Suprapubic skin (tissue), 4 donors: ENCODE measurements around the gene KDELR3. TPM values are rescaled to one million over a fixed set of nuclear protein-coding genes. Genes with fewer than 3 reads are reported as not detected.

ENCODE experiments used
- DNase-seq, 2 donors: peaks; one replicate each; pipeline ENCODE4 v3.0.0-alpha.2; 2019; ENCODE audit warnings: low spot score in 2 of 2
- H3K27ac ChIP-seq: fragments of 200-600 bp; sonication (generic); one replicate; pipeline ENCODE4 v1.5.1; 2019
- H3K27me3 ChIP-seq: fragments of 200-600 bp; sonication (generic); one replicate; pipeline ENCODE4 v1.5.1; 2019
- H3K36me3 ChIP-seq: fragments of 200-600 bp; sonication (generic); one replicate; pipeline ENCODE4 v1.5.1; 2019
- H3K4me1 ChIP-seq: fragments of 200-600 bp; sonication (generic); one replicate; pipeline ENCODE4 v1.5.1; 2019
- H3K4me3 ChIP-seq: fragments of 200-600 bp; sonication (generic); one replicate; pipeline ENCODE4 v1.5.1; 2019; ENCODE audit warnings: mild to moderate bottlenecking
- H3K9me3 ChIP-seq: fragments of 200-600 bp; sonication (generic); one replicate; pipeline ENCODE4 v1.5.1; 2019
- CTCF ChIP-seq, 2 donors: fragments of 200-600 bp in 1 of 2; fragments of 450-650 bp in 1 of 2; sonication (generic) in 1 of 2; IDR thresholded peaks; one replicate each; pipeline ENCODE4 v1.5.1; 2016 to 2019; ENCODE audit warnings: antibody characterized with exemption in 2 of 2, mild to moderate bottlenecking in 1 of 2, moderate library complexity in 1 of 2
- EP300 ChIP-seq: sonication (generic); formaldehyde crosslinking; IDR thresholded peaks from one replicate; pipeline ENCODE4 v1.6.1; 2017; ENCODE audit warnings: antibody characterized with exemption
- POLR2A ChIP-seq, 2 donors: fragments of 450-650 bp; IDR thresholded peaks; one replicate each; pipeline ENCODE4 v1.6.1; 2017; ENCODE audit warnings: antibody characterized with exemption in 2 of 2, mild to moderate bottlenecking in 2 of 2, moderate library complexity in 2 of 2
- POLR2AphosphoS5 ChIP-seq, 3 donors: sonication (generic); formaldehyde crosslinking; IDR thresholded peaks; one replicate each; pipeline ENCODE4 v1.6.1; 2017; ENCODE audit warnings: antibody characterized with exemption in 3 of 3
- WGBS: methylation state at CpG from one replicate; pipeline ENCODE4 v1.1.5; 2018; 5-methylcytosine and 5-hydroxymethylcytosine counted together
- total RNA-seq, 4 donors: library from RNA; depleted of rRNA; stranded (reverse); fragments of >200 nt; gene quantifications; one replicate each; pipeline ENCODE4 v1.1.0, GENCODE V29; 2016

KDELR3 gene
- total RNA-seq, 4 donors from 2014 or later = 2.8 to 6.7 (median 3.9) TPM

- H3K4me3 ChIP-seq = no peak overlapping the region
- DNase-seq = no peak
- no peaks in the 10 kb centered on the region for H3K27me3 ChIP-seq
- no peaks in the 10 kb centered on the region for H3K36me3 ChIP-seq
- WGBS = 94% methylated on average over 5 of the region's 5 CpGs
- no peak for TF ChIP-seq EP300
- TF ChIP-seq POLR2AphosphoS5 (IDR thresholded peaks at IDR 0.05) = no peak
- TF ChIP-seq POLR2A (IDR thresholded peaks at IDR 0.05) = no peak
- no peak for TF ChIP-seq CTCF (IDR thresholded peaks at IDR 0.05)
- H3K9me3 ChIP-seq = no peaks in the 10 kb centered on the region
- no peak overlapping the region for H3K27ac ChIP-seq
- H3K4me1 ChIP-seq = no peaks in the 10 kb centered on the region
Measured at GRCh38 chr22:38523479-38523878, 55.6 kb downstream of the KDELR3 start.

GRCh38 chr22:38524429-38524828 is 56.5 kb downstream of the KDELR3 start:
- TF ChIP-seq POLR2AphosphoS5 (IDR thresholded peaks at IDR 0.05) = no peak
- no peak for TF ChIP-seq POLR2A (IDR thresholded peaks at IDR 0.05)
- no peak for TF ChIP-seq CTCF (IDR thresholded peaks at IDR 0.05)
- no peak overlapping the region for H3K27ac ChIP-seq
- 88% methylated on average over 3 of the region's 3 CpGs for WGBS
- H3K4me3 ChIP-seq = no peak overlapping the region
- H3K27me3 ChIP-seq = no peaks in the 10 kb centered on the region
- no peak for DNase-seq
- no peaks in the 10 kb centered on the region for H3K9me3 ChIP-seq
- no peaks in the 10 kb centered on the region for H3K36me3 ChIP-seq
- H3K4me1 ChIP-seq = no peaks in the 10 kb centered on the region

GRCh38 chr22:38531251-38531938 is 63.5 kb downstream of the KDELR3 start:
- no peaks in the 10 kb centered on the region for H3K9me3 ChIP-seq
- no peaks in the 10 kb centered on the region for H3K4me1 ChIP-seq
- no peak for TF ChIP-seq EP300
- no peak for TF ChIP-seq CTCF (IDR thresholded peaks at IDR 0.05)
- TF ChIP-seq POLR2A (IDR thresholded peaks at IDR 0.05) = no peak
- no peak for TF ChIP-seq POLR2AphosphoS5 (IDR thresholded peaks at IDR 0.05)
- H3K36me3 ChIP-seq = no peaks in the 10 kb centered on the region
- DNase-seq = no peak
- 92% methylated on average over 4 of the region's 4 CpGs for WGBS
- H3K27ac ChIP-seq = no peak overlapping the region
- H3K4me3 ChIP-seq = no peak overlapping the region
- no peaks in the 10 kb centered on the region for H3K27me3 ChIP-seq

Other genes with a start within 250 kb of the KDELR3 start
- 10 to 100 TPM; 41.5 to 54.9 (median 46.0) TPM for gene TMEM184B, start 195.1 kb upstream of the KDELR3 start, total RNA-seq
- 100 to 1,000 TPM; 112 to 246 (median 160) TPM for gene CSNK1E, start 150.7 kb upstream of the KDELR3 start, total RNA-seq
- under 1 TPM in 3 of 4 donors, not detected in 1; 0.21 to 0.55 (median 0.32) TPM for gene KCNJ4, start 12.9 kb upstream of the KDELR3 start, total RNA-seq
- gene DDX17, start 38.2 kb downstream of the KDELR3 start, total RNA-seq = 100 to 1,000 TPM; 315 to 696 (median 363) TPM
- gene DMC1, start 102.1 kb downstream of the KDELR3 start, total RNA-seq = 10 to 100 TPM in 1 of 4 donors, 1 to 10 TPM in 1, under 1 TPM in 2; 0.25 to 19.0 (median 0.68) TPM
- 1 to 10 TPM in 3 of 4 donors, under 1 TPM in 1; 0.89 to 6.2 (median 2.2) TPM for gene FAM227A, start 188.3 kb downstream of the KDELR3 start, total RNA-seq
- 10 to 100 TPM in 3 of 4 donors, 1 to 10 TPM in 1; 9.9 to 25.7 (median 15.4) TPM for gene CBY1, start 188.5 kb downstream of the KDELR3 start, total RNA-seq
- 10 to 100 TPM; 15.6 to 56.2 (median 36.7) TPM for gene TOMM22, start 213.9 kb downstream of the KDELR3 start, total RNA-seq
- 10 to 100 TPM; 51.4 to 87.4 (median 62.3) TPM for gene JOSD1, start 232.8 kb downstream of the KDELR3 start, total RNA-seq
- gene GTPBP1, start 237.8 kb downstream of the KDELR3 start, total RNA-seq = 100 to 1,000 TPM in 1 of 4 donors, 10 to 100 TPM in 3; 73.0 to 100 (median 76.8) TPM